COLO829 (cell line): ENCODE results near the gene CXorf51B.
"Not testable (repeated sequence)": the region's sequence is repeated elsewhere in the genome, so short reads cannot be mapped to it uniquely, and the experiment has no call there.

Experiments used
- DNase-seq: peaks from one replicate; pipeline ENCODE4 v3.0.0; 2012; ENCODE audit warnings: low spot score

Gene CXorf51B

DNA sequence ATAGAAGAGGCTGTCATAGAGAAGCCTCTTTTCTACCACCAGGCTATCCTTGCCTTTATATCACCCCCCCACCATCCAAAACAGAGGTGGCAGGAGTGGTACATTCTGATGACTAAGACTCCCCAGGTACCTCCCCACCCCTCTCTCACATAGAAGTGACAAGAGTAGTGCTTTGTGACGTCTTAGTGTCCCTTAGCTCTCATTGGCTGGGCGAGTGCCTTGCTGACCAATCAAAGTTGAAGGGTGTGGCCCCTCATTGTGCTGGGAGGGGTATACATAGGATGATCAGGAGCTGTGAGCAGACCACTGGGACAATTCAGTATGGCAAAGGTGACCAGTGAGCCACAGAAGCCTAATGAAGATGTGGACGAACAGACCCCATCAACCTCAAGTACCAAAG lies at the start of gene CXorf51B:
CXorf51B (plus strand) TSS at position 301 of the 400 bp plus-strand sequence; CDS start at position 322, 21 bp downstream.
- not testable (repeated sequence) for DNase-seq

DNA sequence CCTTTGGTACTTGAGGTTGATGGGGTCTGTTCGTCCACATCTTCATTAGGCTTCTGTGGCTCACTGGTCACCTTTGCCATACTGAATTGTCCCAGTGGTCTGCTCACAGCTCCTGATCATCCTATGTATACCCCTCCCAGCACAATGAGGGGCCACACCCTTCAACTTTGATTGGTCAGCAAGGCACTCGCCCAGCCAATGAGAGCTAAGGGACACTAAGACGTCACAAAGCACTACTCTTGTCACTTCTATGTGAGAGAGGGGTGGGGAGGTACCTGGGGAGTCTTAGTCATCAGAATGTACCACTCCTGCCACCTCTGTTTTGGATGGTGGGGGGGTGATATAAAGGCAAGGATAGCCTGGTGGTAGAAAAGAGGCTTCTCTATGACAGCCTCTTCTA lies 5.1 kb downstream of the CXorf51B start, which contains the start of gene CXorf51A:
CXorf51A (minus strand) TSS at position 101 of the 400 bp plus-strand sequence; CDS start at position 80, 21 bp downstream.
- DNase-seq, result not testable (repeated sequence)

DNA sequence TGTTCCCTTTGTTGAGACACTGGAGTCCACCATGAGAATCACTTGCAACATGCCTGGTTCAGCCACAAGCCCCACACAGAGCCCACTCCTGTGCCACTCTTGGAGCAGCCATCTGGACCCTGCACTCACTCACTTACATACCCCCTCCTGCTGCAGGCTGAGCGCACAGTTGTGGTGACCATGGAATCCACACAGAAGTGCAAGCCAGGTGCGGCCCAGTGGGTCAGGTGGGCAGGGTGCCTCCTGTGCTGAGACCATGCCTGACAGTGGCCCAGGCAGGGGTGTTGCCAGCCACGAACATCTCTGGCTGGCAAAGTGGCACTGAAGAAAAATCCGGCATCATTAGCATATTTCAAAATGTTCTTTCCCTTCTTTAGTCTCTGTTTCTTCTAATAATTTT lies 22.4 kb downstream of the CXorf51B start:
- no peak for DNase-seq

DNA sequence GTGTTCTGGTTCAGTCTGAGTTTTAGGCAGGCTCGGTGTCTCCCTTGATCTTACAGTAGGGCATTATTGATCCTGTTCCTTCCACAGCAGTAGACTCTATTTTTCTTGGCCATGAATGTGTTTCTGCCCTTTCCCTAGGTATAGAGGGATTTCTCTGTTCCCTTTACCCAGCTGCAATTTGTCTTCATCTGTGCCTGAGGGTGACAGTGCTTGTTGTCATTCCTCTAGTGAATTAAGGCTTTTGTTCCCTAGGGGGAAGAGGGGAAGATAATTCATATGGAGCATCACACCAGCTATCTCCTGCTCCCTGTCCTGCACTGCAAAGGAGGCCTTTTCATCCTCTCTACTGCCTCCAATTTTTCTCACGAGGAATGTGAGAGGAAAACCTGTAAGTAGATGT lies 44.7 kb downstream of the CXorf51B start:
- no peak for DNase-seq
